ENCODE results near the gene TUBB4B.

Gene TUBB4B

GRCh38 chr9:137225699-137226331 is 15.3 kb upstream of the TUBB4B start:
- H4K20me1 ChIP-seq (ENCODE audit: low read depth, low read length), result no peaks in the 10 kb centered on the region
- no peaks in the 10 kb centered on the region for H3K27me3 ChIP-seq (ENCODE audit: low read length)
- no peaks in the 10 kb centered on the region for H3K36me3 ChIP-seq (ENCODE audit: low read length)
- H3K9me2 ChIP-seq (replicated peaks; ENCODE audit: insufficient read depth, low read length), result no peaks in the 10 kb centered on the region
- no peak overlapping the region for H3K9ac ChIP-seq (ENCODE audit: low read length)
- TF ChIP-seq, protein P1, sequence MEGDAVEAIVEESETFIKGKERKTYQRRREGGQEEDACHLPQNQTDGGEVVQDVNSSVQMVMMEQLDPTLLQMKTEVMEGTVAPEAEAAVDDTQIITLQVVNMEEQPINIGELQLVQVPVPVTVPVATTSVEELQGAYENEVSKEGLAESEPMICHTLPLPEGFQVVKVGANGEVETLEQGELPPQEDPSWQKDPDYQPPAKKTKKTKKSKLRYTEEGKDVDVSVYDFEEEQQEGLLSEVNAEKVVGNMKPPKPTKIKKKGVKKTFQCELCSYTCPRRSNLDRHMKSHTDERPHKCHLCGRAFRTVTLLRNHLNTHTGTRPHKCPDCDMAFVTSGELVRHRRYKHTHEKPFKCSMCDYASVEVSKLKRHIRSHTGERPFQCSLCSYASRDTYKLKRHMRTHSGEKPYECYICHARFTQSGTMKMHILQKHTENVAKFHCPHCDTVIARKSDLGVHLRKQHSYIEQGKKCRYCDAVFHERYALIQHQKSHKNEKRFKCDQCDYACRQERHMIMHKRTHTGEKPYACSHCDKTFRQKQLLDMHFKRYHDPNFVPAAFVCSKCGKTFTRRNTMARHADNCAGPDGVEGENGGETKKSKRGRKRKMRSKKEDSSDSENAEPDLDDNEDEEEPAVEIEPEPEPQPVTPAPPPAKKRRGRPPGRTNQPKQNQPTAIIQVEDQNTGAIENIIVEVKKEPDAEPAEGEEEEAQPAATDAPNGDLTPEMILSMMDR (IDR thresholded peaks at IDR 0.05; ENCODE audit: insufficient read depth, low read length, poor library complexity, severe bottlenecking), result no peak
- no peak for TF ChIP-seq EZH2phosphoT487 (conservative IDR thresholded peaks at IDR 0.05; ENCODE audit: low read length)
- no peak overlapping the region for H2AFZ ChIP-seq (ENCODE audit: low read depth, low read length, severe bottlenecking)
- no peaks in the 10 kb centered on the region for H3F3A ChIP-seq (ENCODE audit: insufficient read depth)
- H3K9me3 ChIP-seq (ENCODE audit: insufficient read depth, low read length), result no peaks in the 10 kb centered on the region
- H3K27ac ChIP-seq (ENCODE audit: low read depth, low read length), result no peak overlapping the region
- no peak overlapping the region for H3K4me3 ChIP-seq (ENCODE audit: insufficient read depth, low read length, poor library complexity, severe bottlenecking)
- H3K79me2 ChIP-seq (ENCODE audit: insufficient read depth, low read length), result no peaks in the 10 kb centered on the region
- no peak overlapping the region for H3K4me2 ChIP-seq (ENCODE audit: low read depth, low read length, poor library complexity, severe bottlenecking)

DNA sequence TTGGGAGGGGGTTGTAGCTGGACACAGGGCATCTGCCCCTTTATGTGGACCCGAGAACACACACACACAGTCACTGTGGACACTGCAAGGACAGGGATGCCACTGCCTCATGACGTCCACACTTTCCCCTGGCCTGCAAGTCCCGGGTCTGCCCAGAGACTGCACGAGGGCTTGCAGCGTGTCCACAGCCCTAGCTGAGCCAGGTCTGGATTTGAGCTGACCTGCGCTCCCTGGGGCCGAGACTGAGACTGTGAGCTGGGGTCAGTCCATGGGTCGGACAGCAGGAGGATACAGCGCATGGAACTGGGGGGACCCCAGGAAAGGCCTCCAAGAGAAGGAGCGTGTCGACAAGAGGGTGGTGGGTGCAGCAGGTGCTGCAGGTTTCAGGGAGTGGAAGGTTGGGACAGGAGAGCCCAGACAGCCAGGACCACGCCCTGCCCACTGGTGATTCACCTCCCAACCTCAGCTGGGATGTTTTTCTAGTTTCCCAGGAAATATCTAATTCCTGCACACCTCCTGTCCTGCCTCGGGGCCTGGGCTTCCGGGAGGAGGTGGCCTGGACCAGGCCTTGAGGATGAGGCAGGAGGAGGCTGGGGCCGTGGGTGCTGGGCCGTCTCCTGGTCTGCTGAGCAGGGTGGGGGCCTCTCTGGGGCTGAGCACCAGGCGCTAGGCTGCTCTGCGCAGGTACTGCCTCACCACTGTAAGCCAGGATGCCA is 14.6 kb upstream of the TUBB4B start:
- H3K9me2 ChIP-seq (replicated peaks; ENCODE audit: insufficient read depth, low read length), result no peaks in the 10 kb centered on the region
- H3K9me3 ChIP-seq (ENCODE audit: insufficient read depth, low read length), result no peaks in the 10 kb centered on the region
- no peaks in the 10 kb centered on the region for H3K36me3 ChIP-seq (ENCODE audit: low read length)
- H3K27me3 ChIP-seq (ENCODE audit: low read length), result no peaks in the 10 kb centered on the region
- H4K20me1 ChIP-seq (ENCODE audit: low read depth, low read length), result no peaks in the 10 kb centered on the region
- no peak overlapping the region for H3K4me2 ChIP-seq (ENCODE audit: low read depth, low read length, poor library complexity, severe bottlenecking)
- no peak overlapping the region for H3K4me3 ChIP-seq (ENCODE audit: insufficient read depth, low read length, poor library complexity, severe bottlenecking)
- no peak overlapping the region for H3K27ac ChIP-seq (ENCODE audit: low read depth, low read length)
- no peaks in the 10 kb centered on the region for H3F3A ChIP-seq (ENCODE audit: insufficient read depth)
- no peak overlapping the region for H2AFZ ChIP-seq (ENCODE audit: low read depth, low read length, severe bottlenecking)
- no peak overlapping the region for H3K9ac ChIP-seq (ENCODE audit: low read length)
- H3K79me2 ChIP-seq (ENCODE audit: insufficient read depth, low read length), result no peaks in the 10 kb centered on the region
- TF ChIP-seq, protein P1 (IDR thresholded peaks at IDR 0.05; ENCODE audit: insufficient read depth, low read length, poor library complexity, severe bottlenecking), result no peak
- TF ChIP-seq EZH2phosphoT487 (conservative IDR thresholded peaks at IDR 0.05; ENCODE audit: low read length), result no peak

DNA sequence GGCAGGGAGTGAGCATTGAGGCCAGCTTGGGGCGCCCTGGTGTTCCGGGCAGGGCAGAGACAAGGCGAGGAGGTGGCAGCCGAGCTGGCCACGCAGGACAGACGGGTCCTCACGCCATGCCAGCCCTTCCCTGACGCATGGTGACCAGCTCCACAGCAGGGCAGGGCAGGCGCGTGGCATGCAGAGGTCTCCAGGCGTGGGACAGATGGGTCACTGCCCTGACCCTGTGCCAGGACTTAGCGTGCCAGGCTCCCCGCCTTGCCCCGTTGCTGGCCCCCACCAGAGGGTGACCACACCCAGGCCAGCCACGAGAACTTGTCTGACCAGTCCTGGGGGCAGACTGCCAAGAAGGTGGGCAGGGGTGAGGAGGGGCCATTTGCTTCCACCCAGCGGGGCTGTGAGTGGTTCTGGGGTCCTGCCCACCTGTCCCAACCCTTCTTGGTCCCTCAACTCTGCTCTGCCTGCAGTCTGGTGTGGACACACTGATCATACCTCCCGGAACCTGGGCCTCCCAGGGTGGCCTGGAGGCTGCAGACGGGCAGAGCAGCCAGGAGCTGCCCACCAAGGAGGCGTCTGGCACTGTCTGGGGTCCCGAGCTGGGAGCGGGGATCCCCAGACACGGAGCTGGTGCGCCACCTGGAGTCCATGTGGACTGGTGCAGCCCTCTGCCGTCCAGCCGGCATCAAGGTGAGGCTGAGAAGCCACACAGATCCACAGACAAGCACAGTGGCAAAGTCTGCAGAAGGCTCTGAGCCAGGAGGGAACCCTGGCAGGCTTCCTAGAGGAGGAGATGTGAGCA is 13.8 kb upstream of the TUBB4B start, which contains the start of gene RNF224:
Gene RNF224 (plus strand): TSS at position 449 of the 799 bp plus-strand sequence. CDS start 834 bp downstream, outside the sequence.
- TF ChIP-seq EZH2phosphoT487 (conservative IDR thresholded peaks at IDR 0.05; ENCODE audit: low read length), result no peak
- TF ChIP-seq, protein P1 (IDR thresholded peaks at IDR 0.05; ENCODE audit: insufficient read depth, low read length, poor library complexity, severe bottlenecking), result peak; percentile 84
- Histone ChIP-seq H4K20me1 (ENCODE audit: low read depth, low read length) (no peaks in the 10 kb centered on the region), H3K36me3 (ENCODE audit: low read length) (no peaks in the 10 kb centered on the region), H3K9me2 (replicated peaks; ENCODE audit: insufficient read depth, low read length) (no peaks in the 10 kb centered on the region), H3F3A (ENCODE audit: insufficient read depth) (no peaks in the 10 kb centered on the region), H3K27me3 (ENCODE audit: low read length) (no peaks in the 10 kb centered on the region), H3K4me2 (ENCODE audit: low read depth, low read length, poor library complexity, severe bottlenecking) (no peak within 1 kb of the TSS), H3K4me3 (ENCODE audit: insufficient read depth, low read length, poor library complexity, severe bottlenecking) (no peak within 1 kb of the TSS), H3K27ac (ENCODE audit: low read depth, low read length) (no peak within 1 kb of the TSS), H3K9ac (ENCODE audit: low read length) (no peak within 1 kb of the TSS), H3K9me3 (ENCODE audit: insufficient read depth, low read length) (no peaks in the 10 kb centered on the region), H2AFZ (ENCODE audit: low read depth, low read length, severe bottlenecking) (no peak within 1 kb of the TSS), H3K79me2 (ENCODE audit: insufficient read depth, low read length) (no peaks in the 10 kb centered on the region)
